OCI-LY3 (cell line): ENCODE data around the gene ARHGAP1.

Experiments
- H2AFZ ChIP-seq: fragments of 200-600, 300-600 bp; shearing (Covaris generic); 2 replicates; pipeline ENCODE4 v1.6.0; 2014; ENCODE audit warnings: antibody characterized with exemption, low read depth, low read length
- H3K27ac ChIP-seq: fragments of 200-600, 300-600 bp; sonication (generic); 2 replicates; pipeline ENCODE4 v1.5.1; 2014; ENCODE audit warnings: mild to moderate bottlenecking, low read length, moderate library complexity, mixed read lengths
- H3K27me3 ChIP-seq: fragments of 200-600, 300-600 bp; sonication (generic); 2 replicates; pipeline ENCODE4 v1.6.1; 2014; ENCODE audit warnings: low read depth, low read length, mixed read lengths
- H3K36me3 ChIP-seq: fragments of 200-600, 300-600 bp; sonication (generic); replicated peaks from 2 replicates; pipeline ENCODE3; 2014; ENCODE audit warnings: low read depth, low read length, mixed read lengths
- H3K4me1 ChIP-seq: fragments of 300-600, 200-600 bp; sonication (generic); 2 replicates; pipeline ENCODE4 v1.6.1; 2014; ENCODE audit warnings: low read length, mixed read lengths
- H3K4me2 ChIP-seq: fragments of 200-600, 300-600 bp; sonication (generic); 2 replicates; pipeline ENCODE4 v1.6.1; 2014; ENCODE audit warnings: low read length, mixed read lengths
- H3K4me3 ChIP-seq: fragments of 300-600, 200-600 bp; sonication (generic); 2 replicates; pipeline ENCODE4 v1.5.1; 2014; ENCODE audit warnings: antibody characterized with exemption, mild to moderate bottlenecking, low read length, moderate library complexity
- H3K79me2 ChIP-seq: fragments of 300-600, 200-600 bp; shearing (Covaris generic); 2 replicates; pipeline ENCODE4 v1.6.1; 2014; ENCODE audit warnings: mild to moderate bottlenecking, low read length, mixed read lengths
- H3K9ac ChIP-seq: fragments of 300-600, 200-600 bp; shearing (Covaris generic); 2 replicates; pipeline ENCODE4 v1.6.0; 2014; ENCODE audit warnings: mild to moderate bottlenecking, low read length, moderate library complexity
- H3K9me3 ChIP-seq: fragments of 200-600, 300-600 bp; shearing (Covaris generic); 2 replicates; pipeline ENCODE4 v1.6.1; 2014; ENCODE audit warnings: low read length, mixed read lengths; ENCODE audit not compliant: insufficient read depth
- H4K20me1 ChIP-seq: fragments of 200-600, 300-600 bp; sonication (generic); 2 replicates; pipeline ENCODE4 v1.6.1; 2016; ENCODE audit warnings: low read length, mixed read lengths; ENCODE audit not compliant: insufficient read depth
- CTCF ChIP-seq: fragments of 200-600, 300-600 bp; sonication (generic); IDR thresholded peaks from 2 replicates; pipeline ENCODE4 v1.5.1; 2014; ENCODE audit warnings: antibody characterized with exemption, low read length, low read depth
- EZH2phosphoT487 ChIP-seq: fragments of 200-600 bp; shearing (Covaris generic); IDR thresholded peaks from 2 replicates; pipeline ENCODE4 v1.6.1; 2018; ENCODE audit warnings: antibody characterized with exemption, mixed run types, low read depth

The ARHGAP1 gene

DNA sequence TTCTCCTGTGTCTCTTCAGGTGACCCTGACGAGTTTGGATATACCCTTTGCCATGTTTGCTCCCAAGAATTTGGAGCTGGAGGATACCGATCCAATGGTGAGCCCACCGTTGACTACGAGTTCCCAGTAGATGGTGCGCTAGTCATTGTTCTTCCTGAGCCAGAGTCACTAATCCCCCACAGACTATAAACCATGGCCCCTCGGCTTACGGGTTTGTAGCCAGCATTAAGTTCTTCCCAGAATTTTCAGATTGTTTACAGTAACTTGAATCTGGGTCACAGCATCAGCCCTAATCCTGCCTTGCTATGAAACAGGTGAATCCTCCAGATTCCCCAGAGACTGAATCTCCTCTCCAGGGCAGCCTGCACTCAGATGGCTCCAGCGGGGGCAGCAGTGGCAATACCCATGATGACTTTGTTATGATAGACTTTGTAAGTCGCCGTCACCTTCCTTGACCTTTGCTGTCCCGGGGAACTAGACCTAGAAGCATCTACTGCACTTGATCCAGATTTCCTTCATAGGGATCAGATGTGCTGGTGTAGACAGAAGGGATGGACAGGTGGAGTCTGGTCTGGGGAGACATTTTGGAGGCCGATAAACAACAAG is 31.8 kb downstream of the ARHGAP1 start:
- Histone ChIP-seq H4K20me1 (no peaks in the 10 kb centered on the region), H3K79me2 (no peaks in the 10 kb centered on the region), H3K4me1 (no peaks in the 10 kb centered on the region), H3K27me3 (no peaks in the 10 kb centered on the region), H3K9me3 (no peaks in the 10 kb centered on the region), H3K9ac (no peak overlapping the region), H3K27ac (no peak overlapping the region), H2AFZ (no peak overlapping the region), H3K36me3 (peaks cover 4% of the 10 kb centered on the region), H3K4me3 (no peak overlapping the region), H3K4me2 (no peak overlapping the region)
- TF ChIP-seq CTCF (no peak), EZH2phosphoT487 (no peak)

- Histone ChIP-seq H4K20me1 (no peaks in the 10 kb centered on the region), H3K27ac (no peak overlapping the region), H3K4me3 (no peak overlapping the region), H3K4me2 (no peak overlapping the region), H3K4me1 (no peaks in the 10 kb centered on the region), H3K27me3 (no peaks in the 10 kb centered on the region), H2AFZ (no peak overlapping the region), H3K79me2 (no peaks in the 10 kb centered on the region), H3K36me3 (peaks cover 10% of the 10 kb centered on the region), H3K9me3 (no peaks in the 10 kb centered on the region), H3K9ac (no peak overlapping the region)
- no peak for TF ChIP-seq EZH2phosphoT487
- no peak for TF ChIP-seq CTCF
These were observed 33.4 kb downstream of the ARHGAP1 start for GRCh38 chr11:46667043-46667481.

GRCh38 chr11:46666516-46666915 is 33.9 kb downstream of the ARHGAP1 start:
- Histone ChIP-seq H3K79me2 (no peaks in the 10 kb centered on the region), H3K36me3 (peaks cover 10% of the 10 kb centered on the region), H3K9ac (no peak overlapping the region), H4K20me1 (no peaks in the 10 kb centered on the region), H3K27ac (no peak overlapping the region), H2AFZ (no peak overlapping the region), H3K27me3 (no peaks in the 10 kb centered on the region), H3K4me1 (no peaks in the 10 kb centered on the region), H3K9me3 (no peaks in the 10 kb centered on the region), H3K4me2 (no peak overlapping the region), H3K4me3 (no peak overlapping the region)
- TF ChIP-seq EZH2phosphoT487 (no peak), CTCF (no peak)

DNA sequence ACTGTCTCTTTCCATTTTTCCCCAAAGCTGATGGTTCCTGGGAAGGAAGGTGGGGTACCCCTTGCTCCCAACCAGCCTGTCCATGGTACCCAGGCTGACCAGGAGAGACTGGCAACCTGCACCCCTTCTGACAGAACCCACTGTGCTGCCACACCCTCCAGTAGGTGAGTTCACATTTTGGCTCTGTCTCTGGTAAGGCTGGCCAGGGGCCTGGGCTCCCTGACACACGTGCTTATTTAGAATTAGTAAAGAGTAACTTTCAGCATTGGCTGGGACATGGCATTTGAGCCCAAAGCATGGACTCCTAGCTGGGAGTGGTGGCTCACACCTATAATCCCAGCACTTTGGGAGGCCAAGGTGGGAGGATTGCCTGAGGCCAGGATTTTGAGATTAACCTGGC is 35.1 kb downstream of the ARHGAP1 start:
- no peaks in the 10 kb centered on the region for H3K27me3 ChIP-seq
- peaks cover 10% of the 10 kb centered on the region for H3K36me3 ChIP-seq
- no peak for TF ChIP-seq CTCF
- no peak overlapping the region for H3K4me3 ChIP-seq
- no peak overlapping the region for H2AFZ ChIP-seq
- H4K20me1 ChIP-seq = no peaks in the 10 kb centered on the region
- H3K4me1 ChIP-seq = no peaks in the 10 kb centered on the region
- H3K79me2 ChIP-seq = no peaks in the 10 kb centered on the region
- H3K27ac ChIP-seq = no peak overlapping the region
- no peak overlapping the region for H3K4me2 ChIP-seq
- no peaks in the 10 kb centered on the region for H3K9me3 ChIP-seq
- no peak overlapping the region for H3K9ac ChIP-seq
